Measurements from ENCODE around the gene LGALS4. TPM values are rescaled to one million over a fixed set of nuclear protein-coding genes. Genes with fewer than 3 reads are reported as not detected.
"Not testable (repeated sequence)": the region's sequence is repeated elsewhere in the genome, so short reads cannot be mapped to it uniquely, and the experiment has no call there.

LGALS4 gene
- total RNA-seq, 1 donor from 2014 or later: 4.2 TPM

GRCh38 chr19:38813323-38813722 is 578 bp upstream of the LGALS4 start:
- peaks cover 38% of the 10 kb centered on the region for H3K36me3 ChIP-seq
- H3K4me3 ChIP-seq: no peak overlapping the region
- intact Hi-C loops (cut with DNase I): no loop called here
- H3K4me1 ChIP-seq: peaks cover 5% of the 10 kb centered on the region
- DNase-seq (peak; percentile 3), ATAC-seq (no peak)
- TF ChIP-seq CTCF (IDR thresholded peaks at IDR 0.05): no peak
- H3K9me3 ChIP-seq: no peaks in the 10 kb centered on the region
- H3K27me3 ChIP-seq (ENCODE audit: low read depth): no peaks in the 10 kb centered on the region
- H3K27ac ChIP-seq: no peak overlapping the region

GRCh38 chr19:38812009-38812840 is 520 bp downstream of the LGALS4 start:
- ATAC-seq (no peak), DNase-seq (peak; percentile 17)
- H3K36me3 ChIP-seq: peaks cover 27% of the 10 kb centered on the region
- TF ChIP-seq CTCF (IDR thresholded peaks at IDR 0.05): no peak
- no peaks in the 10 kb centered on the region for H3K27me3 ChIP-seq (ENCODE audit: low read depth)
- H3K9me3 ChIP-seq: no peaks in the 10 kb centered on the region
- peaks cover 8% of the 10 kb centered on the region for H3K4me1 ChIP-seq
- no peak overlapping the region for H3K4me3 ChIP-seq
- intact Hi-C loops (cut with DNase I): no loop called here
- no peak overlapping the region for H3K27ac ChIP-seq

- TF ChIP-seq CTCF (IDR thresholded peaks at IDR 0.05): no peak
- DNase-seq (no peak), ATAC-seq (no peak)
- no peak overlapping the region for H3K4me3 ChIP-seq
- intact Hi-C loops (cut with DNase I): no loop called here
- H3K36me3 ChIP-seq: peaks cover 2% of the 10 kb centered on the region
- H3K27ac ChIP-seq: no peak overlapping the region
- H3K27me3 ChIP-seq (ENCODE audit: low read depth): no peaks in the 10 kb centered on the region
- H3K9me3 ChIP-seq: no peaks in the 10 kb centered on the region
- peaks cover 8% of the 10 kb centered on the region for H3K4me1 ChIP-seq
Observed at GRCh38 chr19:38809592-38810252, 3.0 kb downstream of the LGALS4 start.

GRCh38 chr19:38808741-38809140 is 4.0 kb downstream of the LGALS4 start:
- Histone ChIP-seq H3K4me3 (no peak overlapping the region), H3K27me3 (ENCODE audit: low read depth) (no peaks in the 10 kb centered on the region), H3K4me1 (peaks cover 8% of the 10 kb centered on the region), H3K36me3 (no peaks in the 10 kb centered on the region), H3K9me3 (no peaks in the 10 kb centered on the region), H3K27ac (no peak overlapping the region)
- ATAC-seq (no peak), DNase-seq (no peak)
- no peak for TF ChIP-seq CTCF (IDR thresholded peaks at IDR 0.05)
- intact Hi-C loops (cut with DNase I): no loop called here

- H3K4me1 ChIP-seq; DNase-seq; intact Hi-C loops (cut with DNase I); H3K9me3 ChIP-seq; H3K27me3 ChIP-seq (ENCODE audit: low read depth); H3K27ac ChIP-seq; H3K4me3 ChIP-seq; H3K36me3 ChIP-seq: not testable (repeated sequence)
- peak in 1 of 2 donors; percentile 40 for ATAC-seq
Observed at GRCh38 chr19:38807374-38808098, 5.2 kb downstream of the LGALS4 start.

Measured in lower lobe of right lung (tissue), 2 donors.